Smooth muscle cell (in vitro differentiated cells): Measurements from ENCODE around the gene TRRAP. TPM values are rescaled to one million over a fixed set of nuclear protein-coding genes. Genes with fewer than 3 reads are reported as not detected.

Source experiments
- DNase-seq: peaks from one replicate; lab custom pipeline; 2025; ENCODE audit not compliant: unreplicated experiment; lab: John Stamatoyannopoulos, UW
- H2AFZ ChIP-seq: fragments of 200-600 bp; sonication (generic); 2 replicates; pipeline ENCODE4 v1.6.0; 2016; ENCODE audit warnings: antibody characterized with exemption, low read depth, mild to moderate bottlenecking
- H3F3A ChIP-seq: fragments of 200-600 bp; sonication (generic); 2 replicates; pipeline ENCODE4 v1.6.0; 2017; ENCODE audit warnings: antibody characterized with exemption, low read depth
- H3K27ac ChIP-seq: fragments of 200-600 bp; sonication (generic); 2 replicates; pipeline ENCODE4 v1.5.1; 2016; ENCODE audit warnings: low read depth, mild to moderate bottlenecking
- H3K27me3 ChIP-seq: fragments of 200-600 bp; sonication (generic); 2 replicates; pipeline ENCODE4 v1.6.1; 2016; ENCODE audit warnings: low read depth, mild to moderate bottlenecking
- H3K36me3 ChIP-seq: fragments of 200-600 bp; sonication (generic); 2 replicates; pipeline ENCODE4 v1.5.1; 2016; ENCODE audit warnings: low read depth
- H3K4me1 ChIP-seq: fragments of 200-600 bp; sonication (generic); 2 replicates; pipeline ENCODE4 v1.5.1; 2016; ENCODE audit warnings: low read depth
- H3K4me2 ChIP-seq: fragments of 200-600 bp; sonication (generic); 2 replicates; pipeline ENCODE4 v1.6.0; 2016; ENCODE audit warnings: mild to moderate bottlenecking
- H3K4me3 ChIP-seq: fragments of 200-600 bp; sonication (generic); 2 replicates; pipeline ENCODE4 v1.5.1; 2016; ENCODE audit warnings: mild to moderate bottlenecking
- H3K79me2 ChIP-seq: fragments of 200-600 bp; sonication (generic); 2 replicates; pipeline ENCODE4 v1.6.0; 2016; ENCODE audit warnings: low read depth, mild to moderate bottlenecking
- H3K9ac ChIP-seq: fragments of 200-600 bp; sonication (generic); 2 replicates; pipeline ENCODE4 v1.6.0; 2016; ENCODE audit warnings: low read depth
- H3K9me3 ChIP-seq: fragments of 200-600 bp; sonication (generic); replicated peaks from 2 replicates; pipeline ENCODE4 v1.5.1; 2016; ENCODE audit warnings: low read depth
- H4K20me1 ChIP-seq: fragments of 200-600 bp; sonication (generic); 2 replicates; pipeline ENCODE4 v1.6.0; 2016; ENCODE audit warnings: low read depth
- WGBS: methylation state at CpG from one replicate; pipeline ENCODE4 v1.1.7; 2016; ENCODE audit warnings: low lambda C conversion rate; 5-methylcytosine and 5-hydroxymethylcytosine counted together
- polyA plus RNA-seq: library from polyadenylated mRNA; unstranded; fragments of >200 nt; fragmentation: Nextera tagmentation; extraction: Ambion mirVana; gene quantifications from 2 replicates; pipeline ENCODE4 v1.2.1, GENCODE V29; 2016
- total RNA-seq: library from RNA; depleted of rRNA; stranded (reverse); fragments of >200 nt; gene quantifications from 2 replicates; pipeline ENCODE4 v1.2.3, GENCODE V29; 2014
- TF ChIP-seq, protein P1 (sequence below): fragments of 200-600 bp; sonication (generic); IDR thresholded peaks from 2 replicates; pipeline ENCODE4 v1.5.1; 2017; ENCODE audit warnings: borderline replicate concordance, mild to moderate bottlenecking, antibody characterized with exemption; ENCODE audit not compliant: insufficient read depth, poor library complexity, severe bottlenecking

The TRRAP gene
- total and polyA plus RNA-seq, 2 experiments from 2014 or later = 3.9 to 24.8 TPM

DNA sequence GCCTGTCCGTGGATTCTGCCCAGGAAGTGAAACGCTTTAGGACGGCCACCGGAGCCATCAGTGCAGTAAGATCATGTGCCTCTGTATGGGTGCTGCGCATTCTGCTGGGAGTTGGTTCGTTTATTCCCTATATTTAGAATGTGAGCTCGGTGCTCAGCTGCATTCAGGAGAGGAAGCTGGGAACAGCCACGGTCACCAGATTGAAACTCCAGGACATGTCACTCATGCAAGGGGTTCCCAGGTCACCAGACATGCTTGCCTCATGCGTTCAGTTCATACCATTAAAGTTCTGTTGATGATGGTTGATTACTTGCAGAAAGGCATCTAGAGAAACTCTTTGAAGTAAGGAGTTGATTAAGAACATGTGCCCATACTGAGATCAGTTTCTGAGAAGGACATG is 78.1 kb downstream of the TRRAP start:
- Histone ChIP-seq H4K20me1 (no peaks in the 10 kb centered on the region), H3K9ac (no peak overlapping the region), H3K79me2 (no peaks in the 10 kb centered on the region), H2AFZ (no peak overlapping the region), H3K4me3 (no peak overlapping the region), H3K9me3 (no peaks in the 10 kb centered on the region), H3F3A (no peaks in the 10 kb centered on the region), H3K27ac (no peak overlapping the region), H3K4me1 (no peaks in the 10 kb centered on the region), H3K27me3 (no peaks in the 10 kb centered on the region), H3K36me3 (peaks cover 12% of the 10 kb centered on the region), H3K4me2 (no peak overlapping the region)
- WGBS = 97% methylated on average over 9 of the region's 9 CpGs
- TF ChIP-seq, protein P1, sequence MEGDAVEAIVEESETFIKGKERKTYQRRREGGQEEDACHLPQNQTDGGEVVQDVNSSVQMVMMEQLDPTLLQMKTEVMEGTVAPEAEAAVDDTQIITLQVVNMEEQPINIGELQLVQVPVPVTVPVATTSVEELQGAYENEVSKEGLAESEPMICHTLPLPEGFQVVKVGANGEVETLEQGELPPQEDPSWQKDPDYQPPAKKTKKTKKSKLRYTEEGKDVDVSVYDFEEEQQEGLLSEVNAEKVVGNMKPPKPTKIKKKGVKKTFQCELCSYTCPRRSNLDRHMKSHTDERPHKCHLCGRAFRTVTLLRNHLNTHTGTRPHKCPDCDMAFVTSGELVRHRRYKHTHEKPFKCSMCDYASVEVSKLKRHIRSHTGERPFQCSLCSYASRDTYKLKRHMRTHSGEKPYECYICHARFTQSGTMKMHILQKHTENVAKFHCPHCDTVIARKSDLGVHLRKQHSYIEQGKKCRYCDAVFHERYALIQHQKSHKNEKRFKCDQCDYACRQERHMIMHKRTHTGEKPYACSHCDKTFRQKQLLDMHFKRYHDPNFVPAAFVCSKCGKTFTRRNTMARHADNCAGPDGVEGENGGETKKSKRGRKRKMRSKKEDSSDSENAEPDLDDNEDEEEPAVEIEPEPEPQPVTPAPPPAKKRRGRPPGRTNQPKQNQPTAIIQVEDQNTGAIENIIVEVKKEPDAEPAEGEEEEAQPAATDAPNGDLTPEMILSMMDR = no peak
- no peak for DNase-seq

DNA sequence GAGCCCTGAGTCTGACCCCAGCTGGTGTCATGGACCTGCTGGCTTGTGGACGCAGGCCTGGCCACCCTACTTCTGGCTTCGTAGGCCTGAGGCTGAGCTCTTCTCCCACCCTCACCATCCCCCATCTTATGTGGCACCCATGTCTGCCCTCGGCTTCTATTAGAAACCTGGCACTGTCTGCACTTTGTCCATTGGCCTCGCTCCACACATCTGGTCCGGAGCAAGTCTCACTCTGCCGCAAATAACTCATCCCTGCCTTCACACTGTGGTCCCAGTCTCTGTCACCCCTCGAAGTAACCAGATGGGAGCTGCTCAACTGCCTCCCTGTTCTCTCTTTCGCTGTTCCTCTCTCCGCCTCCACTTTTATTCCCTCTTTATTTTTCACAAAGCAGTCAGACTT is 78.6 kb downstream of the TRRAP start:
- Histone ChIP-seq H2AFZ (no peak overlapping the region), H3K4me3 (no peak overlapping the region), H3K36me3 (peaks cover 12% of the 10 kb centered on the region), H3K27ac (no peak overlapping the region), H3K9ac (no peak overlapping the region), H3K9me3 (no peaks in the 10 kb centered on the region), H3K4me1 (no peaks in the 10 kb centered on the region), H3F3A (no peaks in the 10 kb centered on the region), H4K20me1 (no peaks in the 10 kb centered on the region), H3K4me2 (no peak overlapping the region), H3K27me3 (no peaks in the 10 kb centered on the region), H3K79me2 (no peaks in the 10 kb centered on the region)
- TF ChIP-seq, protein P1 = no peak
- 99% methylated on average over 9 of the region's 9 CpGs for WGBS
- DNase-seq = no peak

DNA sequence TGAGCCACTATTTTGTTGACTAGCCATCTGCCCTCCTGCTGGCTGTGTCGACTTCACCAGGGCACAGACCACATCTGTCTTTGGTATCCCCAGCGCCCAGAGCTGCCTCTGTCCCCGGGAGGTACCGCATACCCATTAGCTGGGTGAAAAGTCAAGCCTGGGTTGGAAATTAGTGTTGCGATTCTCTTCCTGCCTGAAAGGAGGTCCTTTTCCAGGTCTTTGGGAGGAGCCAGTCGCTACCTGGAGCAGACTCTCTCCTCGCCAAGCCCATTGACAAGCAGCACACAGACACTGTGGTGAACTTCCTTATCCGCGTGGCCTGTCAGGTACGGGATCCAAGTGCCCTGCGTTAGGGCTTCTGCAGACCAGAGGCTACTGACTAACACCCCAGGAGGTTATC is 79.4 kb downstream of the TRRAP start:
- H3K4me1 ChIP-seq = no peaks in the 10 kb centered on the region
- no peak overlapping the region for H3K4me2 ChIP-seq
- no peaks in the 10 kb centered on the region for H3F3A ChIP-seq
- no peak overlapping the region for H3K9ac ChIP-seq
- no peak overlapping the region for H2AFZ ChIP-seq
- no peaks in the 10 kb centered on the region for H3K27me3 ChIP-seq
- H3K9me3 ChIP-seq = no peaks in the 10 kb centered on the region
- H3K4me3 ChIP-seq = no peak overlapping the region
- no peaks in the 10 kb centered on the region for H4K20me1 ChIP-seq
- peaks cover 12% of the 10 kb centered on the region for H3K36me3 ChIP-seq
- TF ChIP-seq, protein P1 = no peak
- no peaks in the 10 kb centered on the region for H3K79me2 ChIP-seq
- DNase-seq = no peak
- H3K27ac ChIP-seq = no peak overlapping the region
- WGBS = 97% methylated on average over 11 of the region's 11 CpGs

DNA sequence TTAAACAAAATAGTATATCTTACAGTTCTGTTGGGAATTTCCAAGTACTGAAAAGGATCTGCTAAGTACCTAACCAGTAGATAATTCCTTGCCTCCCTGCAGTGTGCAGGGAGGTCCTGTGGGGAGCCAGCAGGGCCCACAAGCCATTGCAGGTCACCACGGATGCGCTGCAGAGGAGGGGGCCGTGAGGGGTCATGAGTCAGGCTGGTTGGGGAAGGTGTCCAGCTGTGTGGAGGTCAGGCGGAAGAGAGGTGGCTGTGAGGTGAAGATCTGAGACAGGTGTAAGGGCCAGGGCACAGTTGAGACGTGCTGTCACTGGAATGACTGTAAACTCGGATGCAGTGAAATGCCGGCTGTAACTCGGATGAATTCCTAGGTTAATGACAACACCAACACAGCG is 80.6 kb downstream of the TRRAP start:
- H2AFZ ChIP-seq = no peak overlapping the region
- no peaks in the 10 kb centered on the region for H3K4me1 ChIP-seq
- no peak overlapping the region for H3K27ac ChIP-seq
- H3F3A ChIP-seq = no peaks in the 10 kb centered on the region
- no peak overlapping the region for H3K9ac ChIP-seq
- peaks cover 12% of the 10 kb centered on the region for H3K36me3 ChIP-seq
- no peaks in the 10 kb centered on the region for H3K79me2 ChIP-seq
- WGBS = 95% methylated on average over 9 of the region's 9 CpGs
- TF ChIP-seq, protein P1 = no peak
- H3K9me3 ChIP-seq = no peaks in the 10 kb centered on the region
- H4K20me1 ChIP-seq = no peaks in the 10 kb centered on the region
- H3K27me3 ChIP-seq = no peaks in the 10 kb centered on the region
- no peak for DNase-seq
- no peak overlapping the region for H3K4me3 ChIP-seq
- no peak overlapping the region for H3K4me2 ChIP-seq
